Activated CD8-positive, alpha-beta T cell treated with anti-CD3 and anti-CD28 coated beads for 36 hours (primary cell): Measurements from ENCODE around the gene FAM107A. TPM values are rescaled to one million over a fixed set of nuclear protein-coding genes. Genes with fewer than 3 reads are reported as not detected.

Experiments
- ATAC-seq: fragments of 200-7000 bp; cut with Tn5 transposase; one replicate; pipeline ENCODE4 v1.10.0; 2021; ENCODE audit warnings: mild to moderate bottlenecking, moderate library complexity
- CTCF ChIA-PET: fragments of 350-600 bp; sonication (Branson Sonifier 250); formaldehyde crosslinking; loops from one replicate; lab custom pipeline; 2021; ENCODE audit warnings: antibody characterized with exemption; lab: Charles Lee
- POLR2A ChIA-PET: fragments of 350-600 bp; sonication (Branson Sonifier 250); formaldehyde crosslinking; loops from one replicate; lab custom pipeline; 2021; ENCODE audit warnings: antibody characterized with exemption; lab: Charles Lee
- DNase-seq: peaks from one replicate; pipeline ENCODE4 v3.0.0-alpha.2; 2020
- H3K27ac Mint-ChIP-seq: one replicate; pipeline ENCODE4 v1.8.0; 2021; ENCODE audit warnings: mild to moderate bottlenecking, mixed read lengths
- H3K27me3 Mint-ChIP-seq: one replicate; pipeline ENCODE4 v1.8.0; 2021; ENCODE audit warnings: mixed read lengths
- H3K36me3 Mint-ChIP-seq: one replicate; pipeline ENCODE4 v1.8.0; 2021; ENCODE audit warnings: low read depth, mixed read lengths
- H3K4me1 Mint-ChIP-seq: one replicate; pipeline ENCODE4 v1.8.0; 2021; ENCODE audit warnings: low read depth, mixed read lengths
- H3K4me3 Mint-ChIP-seq: one replicate; pipeline ENCODE4 v1.8.0; 2021; ENCODE audit warnings: mild to moderate bottlenecking, moderate library complexity, mixed read lengths
- H3K9me3 Mint-ChIP-seq: one replicate; pipeline ENCODE4 v1.8.0; 2021; ENCODE audit warnings: mixed read lengths
- intact Hi-C: fragments of 100-400 bp; cut with micrococcal nuclease; formaldehyde crosslinking; loops from one replicate; pipeline ENCODE4 v1.10.0; 2022
- total RNA-seq, 2 experiments: library from RNA; stranded (reverse); gene quantifications; one replicate each; pipeline ENCODE4 v1.2.3, GENCODE V29; 2021
- TF ChIP-seq, protein P1 (sequence below): fragments of 200-600 bp; IDR thresholded peaks from one replicate; pipeline ENCODE4 v1.8.0; 2022; ENCODE audit warnings: antibody characterized with exemption, mild to moderate bottlenecking

The FAM107A gene
- total RNA-seq, 2 experiments from 2014 or later: not detected

DNA sequence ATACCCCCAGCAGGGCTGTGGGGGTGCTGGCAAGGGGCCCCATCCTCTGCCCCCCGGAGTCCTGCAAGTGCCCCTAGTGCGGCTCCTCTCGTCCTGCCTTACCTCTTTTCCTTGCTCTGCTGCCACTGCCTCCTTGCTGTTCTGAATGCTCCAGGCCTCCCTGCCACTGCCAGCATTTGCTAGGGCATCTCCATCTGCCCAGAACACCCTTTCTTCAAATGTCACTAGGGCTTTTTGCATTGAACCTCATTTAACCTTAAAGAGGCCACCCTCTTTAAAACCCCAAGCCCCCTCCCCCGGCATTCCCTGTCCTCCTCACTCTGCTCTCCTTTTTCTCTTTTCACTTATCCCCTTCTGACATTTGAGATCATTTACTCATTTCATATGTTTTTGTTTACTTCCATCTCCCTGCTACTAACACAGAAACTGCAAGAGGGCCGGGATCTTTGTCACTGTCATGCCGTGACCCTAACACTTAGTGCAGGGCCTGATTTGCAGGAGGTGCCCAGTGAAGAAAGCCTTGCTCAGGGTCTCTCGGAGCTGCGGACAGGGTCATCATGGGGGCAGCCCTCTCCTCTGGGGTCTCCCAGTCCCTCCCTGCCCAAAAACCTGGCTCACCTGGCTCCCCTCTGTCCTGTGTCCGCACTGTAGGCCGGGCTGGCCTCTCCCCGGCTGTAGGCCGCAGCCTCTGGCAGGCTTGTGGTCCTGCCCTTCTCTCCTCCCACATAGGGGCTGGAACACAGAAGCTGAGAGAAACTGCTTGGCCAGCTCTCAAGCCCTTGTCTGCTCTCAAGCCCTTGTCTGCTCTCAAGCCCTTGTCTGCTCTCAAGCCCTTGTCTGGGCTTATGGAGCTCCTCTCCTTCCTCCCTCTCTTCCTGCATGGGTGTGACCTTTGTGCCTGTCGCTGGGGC is 40.4 kb downstream of the FAM107A start, which contains the start of gene ACOX2:
Gene ACOX2, minus strand, starts transcription at position 690 of the 911 bp plus-strand sequence. CDS start 2,084 bp downstream, outside the sequence.
- H3K27ac Mint-ChIP-seq: no peak within 1 kb of the TSS

DNA sequence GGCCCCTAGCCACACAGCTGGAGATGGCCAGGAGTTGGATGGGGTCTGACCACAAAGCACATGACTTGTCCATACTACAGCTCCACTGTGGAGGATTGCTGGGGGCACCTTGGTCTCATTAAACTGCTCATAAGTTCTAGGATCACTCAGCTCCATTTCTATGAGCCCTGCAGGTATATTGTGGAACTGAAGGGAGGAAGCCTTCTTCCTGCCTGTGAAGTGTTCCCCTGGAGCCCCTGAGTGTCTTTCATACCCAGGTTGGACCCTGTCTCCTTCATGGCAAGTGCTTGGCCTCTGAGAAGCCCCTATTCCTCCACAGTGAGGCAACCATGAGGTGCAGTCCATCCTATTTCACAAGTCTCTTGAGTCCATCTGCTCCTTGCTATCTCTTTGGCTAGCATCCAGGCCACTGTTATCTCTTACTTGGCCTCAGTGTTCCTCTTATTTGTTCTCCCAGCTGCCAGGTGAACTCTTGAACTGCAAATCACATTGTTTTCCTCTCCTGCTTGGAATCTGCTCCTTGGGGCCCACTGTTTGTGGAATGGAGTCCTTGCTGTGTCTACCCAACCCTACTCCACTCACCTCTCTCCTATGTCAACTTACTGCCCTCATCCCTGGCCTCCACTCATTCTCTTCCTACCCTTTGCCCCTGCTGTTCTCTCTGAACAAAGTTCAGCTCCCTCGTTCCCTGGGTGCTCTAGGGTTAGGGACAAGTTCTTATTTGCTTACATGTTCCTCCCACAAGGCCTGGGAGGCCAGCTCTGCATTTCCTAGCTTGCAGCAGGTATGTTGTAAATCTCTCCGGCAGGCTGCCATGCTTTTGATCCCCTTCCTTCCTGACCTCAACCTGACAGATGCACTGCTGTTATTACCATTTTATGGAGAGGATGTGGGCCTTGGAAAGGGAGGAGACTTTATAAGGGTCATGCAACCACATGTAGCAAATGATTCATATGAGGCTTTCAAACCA is 41.4 kb downstream of the FAM107A start:
- ChIA-PET POLR2A (no interaction called here), CTCF (interaction anchor here (0.8 to 3.0 kb wide), 4 partner anchors 25 to 358 kb away, joined by 3 to 19 read pairs (median 3); partner anchors contain the start of genes HTD2 and RPP14)
- TF ChIP-seq, protein P1, sequence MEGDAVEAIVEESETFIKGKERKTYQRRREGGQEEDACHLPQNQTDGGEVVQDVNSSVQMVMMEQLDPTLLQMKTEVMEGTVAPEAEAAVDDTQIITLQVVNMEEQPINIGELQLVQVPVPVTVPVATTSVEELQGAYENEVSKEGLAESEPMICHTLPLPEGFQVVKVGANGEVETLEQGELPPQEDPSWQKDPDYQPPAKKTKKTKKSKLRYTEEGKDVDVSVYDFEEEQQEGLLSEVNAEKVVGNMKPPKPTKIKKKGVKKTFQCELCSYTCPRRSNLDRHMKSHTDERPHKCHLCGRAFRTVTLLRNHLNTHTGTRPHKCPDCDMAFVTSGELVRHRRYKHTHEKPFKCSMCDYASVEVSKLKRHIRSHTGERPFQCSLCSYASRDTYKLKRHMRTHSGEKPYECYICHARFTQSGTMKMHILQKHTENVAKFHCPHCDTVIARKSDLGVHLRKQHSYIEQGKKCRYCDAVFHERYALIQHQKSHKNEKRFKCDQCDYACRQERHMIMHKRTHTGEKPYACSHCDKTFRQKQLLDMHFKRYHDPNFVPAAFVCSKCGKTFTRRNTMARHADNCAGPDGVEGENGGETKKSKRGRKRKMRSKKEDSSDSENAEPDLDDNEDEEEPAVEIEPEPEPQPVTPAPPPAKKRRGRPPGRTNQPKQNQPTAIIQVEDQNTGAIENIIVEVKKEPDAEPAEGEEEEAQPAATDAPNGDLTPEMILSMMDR: no peak
- H3K4me1 Mint-ChIP-seq: peaks cover 12% of the 10 kb centered on the region
- no peak overlapping the region for H3K4me3 Mint-ChIP-seq
- H3K27ac Mint-ChIP-seq: no peak overlapping the region
- DNase-seq (no peak), ATAC-seq (no peak)
- H3K9me3 Mint-ChIP-seq: no peaks in the 10 kb centered on the region
- no peaks in the 10 kb centered on the region for H3K36me3 Mint-ChIP-seq
- H3K27me3 Mint-ChIP-seq: no peaks in the 10 kb centered on the region
- intact Hi-C loops: loop anchor here (10.0 kb wide), 1 partner anchor 101 kb away; the partner anchor contains the start of gene PDHB

More for the DNA sequence above, 40.4 kb downstream of the FAM107A start, which contains the start of gene ACOX2:
- H3K4me1 Mint-ChIP-seq: peaks cover 12% of the 10 kb centered on the region
- no peak within 1 kb of the TSS for H3K4me3 Mint-ChIP-seq
- no peak for DNase-seq
- intact Hi-C loops: loop anchor here (10.0 kb wide), 1 partner anchor 102 kb away; the partner anchor contains the start of gene PDHB
- ATAC-seq: no peak
- POLR2A ChIA-PET: no interaction called here
- H3K9me3 Mint-ChIP-seq: no peaks in the 10 kb centered on the region
- no peaks in the 10 kb centered on the region for H3K27me3 Mint-ChIP-seq
- no peaks in the 10 kb centered on the region for H3K36me3 Mint-ChIP-seq
- CTCF ChIA-PET: interaction anchor here (0.8 to 1.7 kb wide), 6 partner anchors 25 to 359 kb away, joined by 3 to 5 read pairs (median 3); no protein-coding TSS in a partner anchor
- TF ChIP-seq, protein P1: no peak

DNA sequence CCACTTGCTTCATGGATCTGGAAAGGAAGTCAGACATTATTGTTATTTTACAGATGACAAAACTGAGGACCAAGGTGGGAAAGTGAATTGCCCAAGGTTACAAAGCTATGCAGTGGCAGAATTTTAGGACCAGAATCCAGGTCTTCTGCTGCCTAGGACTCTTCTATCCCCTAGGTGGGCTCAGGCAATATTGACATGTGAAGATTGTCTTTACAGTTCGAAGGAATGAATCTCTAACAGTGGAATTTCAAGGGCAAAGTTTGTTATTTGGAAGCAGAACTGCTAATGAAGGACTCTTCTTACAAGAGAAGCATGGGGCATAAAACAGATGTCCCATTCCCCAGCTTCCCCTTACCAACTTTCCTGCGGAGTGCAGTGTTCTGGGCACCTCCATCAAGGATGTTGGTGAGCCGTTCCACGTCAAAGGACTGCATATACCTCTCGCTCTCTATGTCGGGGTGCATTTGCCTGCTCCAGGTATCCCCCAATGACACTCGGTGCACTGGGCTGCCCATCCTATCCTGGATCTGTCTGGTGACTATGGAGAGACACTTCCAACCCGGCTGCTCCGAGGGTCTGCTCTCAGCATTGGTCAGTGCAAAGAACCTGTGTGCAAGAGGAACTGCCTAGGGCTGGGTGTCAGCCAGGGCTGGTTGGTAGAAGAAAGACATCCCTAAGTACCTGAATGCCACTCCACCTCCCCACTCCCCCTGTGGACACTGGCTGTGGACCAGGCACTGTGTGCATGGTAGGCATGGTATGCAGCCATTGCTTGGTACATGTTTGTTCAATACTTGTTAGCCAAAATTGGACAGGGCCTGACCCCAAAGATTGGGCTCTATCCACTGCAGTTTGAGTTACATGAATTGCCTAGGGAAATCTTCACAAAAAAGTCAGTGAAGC is 42.3 kb downstream of the FAM107A start:
- Mint-ChIP-seq H3K4me3 (no peak overlapping the region), H3K27me3 (no peaks in the 10 kb centered on the region), H3K27ac (no peak overlapping the region), H3K9me3 (no peaks in the 10 kb centered on the region), H3K36me3 (no peaks in the 10 kb centered on the region), H3K4me1 (peaks cover 12% of the 10 kb centered on the region)
- TF ChIP-seq, protein P1: no peak
- ATAC-seq: no peak
- ChIA-PET POLR2A (interaction anchor here (0.9 to 1.6 kb wide), 2 partner anchors 22 to 43 kb away, joined by 3 read pairs; partner anchors contain the start of gene KCTD6), CTCF (interaction anchor here (0.9 to 3.0 kb wide), 6 partner anchors 19 to 228 kb away, joined by 3 to 19 read pairs (median 7); partner anchors contain the start of genes HTD2 and RPP14)
- intact Hi-C loops: loop anchor here (5.0 to 10.0 kb wide), 4 partner anchors 43 to 228 kb away; partner anchors contain the start of genes HTD2, KCTD6, PDHB and RPP14
- DNase-seq: no peak

DNA sequence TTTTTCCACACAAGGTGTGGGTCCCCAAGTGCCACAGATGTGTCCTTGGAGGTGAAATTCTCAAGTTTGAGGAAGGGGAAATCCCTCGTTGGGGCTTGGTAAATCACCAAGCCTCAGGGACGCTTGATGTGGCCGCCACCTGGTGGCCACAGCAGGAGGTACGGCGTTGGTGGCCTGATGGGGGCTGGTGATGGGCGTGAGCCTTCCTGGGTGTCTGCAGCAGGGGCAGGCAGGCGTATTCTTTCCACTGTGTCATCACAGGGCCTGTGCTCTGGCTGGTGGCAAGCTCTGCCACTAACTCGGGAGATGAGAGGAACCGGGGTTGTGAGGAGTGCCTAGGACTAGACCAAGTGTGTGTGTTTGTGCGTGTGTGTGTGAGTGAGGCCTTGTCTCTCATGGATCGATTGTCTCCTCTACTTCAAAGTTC is 44.4 kb downstream of the FAM107A start:
- Mint-ChIP-seq H3K36me3 (no peaks in the 10 kb centered on the region), H3K9me3 (no peaks in the 10 kb centered on the region), H3K4me1 (peaks cover 12% of the 10 kb centered on the region), H3K27ac (peak overlapping the region; percentile 28), H3K27me3 (no peaks in the 10 kb centered on the region), H3K4me3 (no peak overlapping the region)
- ChIA-PET CTCF (interaction anchor here (0.6 to 3.0 kb wide), 12 partner anchors 8 to 226 kb away, joined by 3 to 19 read pairs (median 4); partner anchors contain the start of genes HTD2, PDHB and RPP14), POLR2A (interaction anchor here (1.6 kb wide), 1 partner anchor 41 kb away, joined by 3 read pairs; the partner anchor contains the start of gene KCTD6)
- TF ChIP-seq, protein P1: peak; percentile 82
- intact Hi-C loops: loop anchor here (2.0 to 10.0 kb wide), 5 partner anchors 41 to 226 kb away; partner anchors contain the start of genes HTD2, KCTD6, PDHB and RPP14
- ATAC-seq (peak; percentile 98), DNase-seq (peak; percentile 90)
